Astrocyte (in vitro differentiated cells and primary cell): Measurements from ENCODE around the gene ATXN7L1. TPM values are rescaled to one million over a fixed set of nuclear protein-coding genes. Genes with fewer than 3 reads are reported as not detected.

Source experiments
- DNase-seq: peaks from one replicate; pipeline ENCODE4 v3.0.0-alpha.2; 2010; ENCODE audit warnings: low read depth
- FAIRE-seq: peaks from 2 replicates; lab custom pipeline; 2011; peaks lifted over from hg19 to GRCh38; lab: Jason Lieb, UNC
- H2AFZ ChIP-seq: 2 replicates; pipeline ENCODE4 v1.6.0; 2012; ENCODE audit warnings: low read depth, low read length, inconsistent platforms
- H3K27ac ChIP-seq: 2 replicates; pipeline ENCODE4 v1.5.1; 2011; ENCODE audit warnings: low read depth, low read length, inconsistent platforms
- H3K27me3 ChIP-seq: 2 replicates; pipeline ENCODE4 v1.6.0; 2011; ENCODE audit warnings: low read length, inconsistent platforms; ENCODE audit not compliant: insufficient read depth
- H3K36me3 ChIP-seq: 2 replicates; pipeline ENCODE4 v1.5.1; 2011; ENCODE audit warnings: low read length, inconsistent platforms; ENCODE audit not compliant: insufficient read depth
- H3K4me1 ChIP-seq: 2 replicates; pipeline ENCODE4 v1.5.1; 2011; ENCODE audit warnings: low read length, inconsistent platforms; ENCODE audit not compliant: insufficient read depth
- H3K4me2 ChIP-seq: 2 replicates; pipeline ENCODE4 v1.6.0; 2012; ENCODE audit warnings: low read length, inconsistent platforms
- H3K4me3 ChIP-seq: 2 replicates; pipeline ENCODE4 v1.5.1; 2011; ENCODE audit warnings: low read depth, mild to moderate bottlenecking, low read length, inconsistent platforms; ENCODE audit not compliant: insufficient read depth
- H3K79me2 ChIP-seq: 2 replicates; pipeline ENCODE4 v1.6.0; 2012; ENCODE audit warnings: mild to moderate bottlenecking, low read length, inconsistent platforms; ENCODE audit not compliant: insufficient read depth
- H3K9ac ChIP-seq: 2 replicates; pipeline ENCODE4 v1.6.0; 2012; ENCODE audit warnings: mild to moderate bottlenecking, low read length, inconsistent platforms
- H3K9me3 ChIP-seq: 2 replicates; pipeline ENCODE4 v1.5.1; 2012; ENCODE audit warnings: low read depth, mild to moderate bottlenecking, low read length, inconsistent platforms; ENCODE audit not compliant: insufficient read depth
- H4K20me1 ChIP-seq: 2 replicates; pipeline ENCODE4 v1.6.0; 2012; ENCODE audit warnings: low read length, inconsistent platforms; ENCODE audit not compliant: insufficient read depth
- H3K27ac Mint-ChIP-seq: one replicate; pipeline ENCODE4 v1.8.0; 2021; ENCODE audit warnings: mild to moderate bottlenecking, mixed read lengths; ENCODE audit not compliant: unreplicated experiment
- H3K27me3 Mint-ChIP-seq: one replicate; pipeline ENCODE4 v1.8.0; 2021; ENCODE audit warnings: low read depth, mixed read lengths; ENCODE audit not compliant: unreplicated experiment
- H3K36me3 Mint-ChIP-seq: one replicate; pipeline ENCODE4 v1.8.0; 2021; ENCODE audit warnings: low read depth, mixed read lengths; ENCODE audit not compliant: unreplicated experiment
- H3K4me1 Mint-ChIP-seq: one replicate; pipeline ENCODE4 v1.8.0; 2021; ENCODE audit warnings: low read depth, mixed read lengths; ENCODE audit not compliant: unreplicated experiment
- H3K4me3 Mint-ChIP-seq: one replicate; pipeline ENCODE4 v1.8.0; 2021; ENCODE audit warnings: mild to moderate bottlenecking, moderate library complexity, mixed read lengths; ENCODE audit not compliant: unreplicated experiment
- H3K9me3 Mint-ChIP-seq: one replicate; pipeline ENCODE4 v1.8.0; 2021; ENCODE audit warnings: mild to moderate bottlenecking, mixed read lengths; ENCODE audit not compliant: unreplicated experiment
- CTCF ChIP-seq: IDR thresholded peaks from 2 replicates; pipeline ENCODE4 v1.5.1; 2011; ENCODE audit warnings: low read depth, mild to moderate bottlenecking, inconsistent platforms, low read length, moderate library complexity; ENCODE audit not compliant: insufficient read depth
- EZH2 ChIP-seq: IDR thresholded peaks from 2 replicates; pipeline ENCODE4 v1.6.1; 2012; ENCODE audit warnings: mild to moderate bottlenecking, low read length, inconsistent platforms; ENCODE audit not compliant: insufficient read depth
- total RNA-seq: library from RNA; stranded (reverse); gene quantifications from 2 replicates; pipeline ENCODE4 v1.2.1, GENCODE V29; 2021

Gene ATXN7L1
- total RNA-seq, 1 donor from 2014 or later, result 7.6 TPM

DNA sequence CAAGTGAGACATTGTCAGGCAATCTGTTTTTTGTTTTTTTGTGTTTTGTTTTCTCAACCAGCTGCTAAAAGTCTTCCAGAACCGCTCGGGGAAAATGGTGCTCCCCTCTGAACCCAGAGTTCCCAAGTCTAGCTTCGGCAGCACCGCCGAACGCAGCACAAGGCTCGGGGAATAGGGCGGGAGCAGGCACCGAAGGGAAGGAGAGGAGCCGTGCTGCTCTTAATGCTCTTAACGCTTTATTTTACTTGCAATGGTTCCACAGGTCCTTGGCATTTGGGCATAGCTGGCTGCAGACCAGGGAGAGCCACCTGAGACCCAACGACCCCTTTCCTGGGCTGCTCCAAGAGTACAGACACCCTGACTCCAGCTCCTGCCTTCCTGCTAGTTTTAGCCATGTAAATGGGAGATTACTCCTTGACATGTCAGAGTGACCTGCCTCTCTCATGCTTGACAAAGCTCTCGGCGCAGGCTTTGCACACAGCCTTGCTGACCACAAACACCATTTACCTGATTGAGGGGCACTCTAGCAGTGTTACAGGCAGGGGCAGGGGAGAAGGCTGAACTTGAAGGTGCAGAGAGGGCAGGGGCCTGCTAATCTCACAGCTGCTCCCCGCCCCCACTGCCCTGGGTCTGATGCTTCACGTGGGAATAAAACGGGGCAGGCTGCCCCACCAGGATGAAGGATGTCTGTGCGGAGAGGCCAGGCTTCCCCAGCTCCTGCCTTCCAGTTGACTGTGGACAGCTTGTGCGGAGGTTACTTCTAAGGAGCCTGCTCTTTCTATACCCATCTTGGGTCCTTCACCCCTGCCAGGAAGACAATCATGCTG, 236.5 kb downstream of the ATXN7L1 start:
- Histone ChIP-seq H3K4me3 (no peak overlapping the region), H3K27me3 (peaks cover 4% of the 10 kb centered on the region), H3K36me3 (peaks cover 4% of the 10 kb centered on the region), H3K27ac (no peak overlapping the region), H2AFZ (no peak overlapping the region), H3K9ac (no peak overlapping the region), H3K4me2 (no peak overlapping the region), H4K20me1 (peaks cover 6% of the 10 kb centered on the region), H3K79me2 (no peaks in the 10 kb centered on the region), H3K4me1 (peaks cover 4% of the 10 kb centered on the region), H3K9me3 (no peaks in the 10 kb centered on the region)
- FAIRE-seq (no peak), DNase-seq (no peak)
- no peak overlapping the region for H3K27ac Mint-ChIP-seq
- H3K4me3 Mint-ChIP-seq, result no peak overlapping the region
- H3K36me3 Mint-ChIP-seq, result peaks cover 10% of the 10 kb centered on the region
- no peaks in the 10 kb centered on the region for H3K27me3 Mint-ChIP-seq
- TF ChIP-seq CTCF, result no peak
- TF ChIP-seq EZH2, result no peak
- H3K4me1 Mint-ChIP-seq, result peaks cover 17% of the 10 kb centered on the region
- H3K9me3 Mint-ChIP-seq, result no peaks in the 10 kb centered on the region

DNA sequence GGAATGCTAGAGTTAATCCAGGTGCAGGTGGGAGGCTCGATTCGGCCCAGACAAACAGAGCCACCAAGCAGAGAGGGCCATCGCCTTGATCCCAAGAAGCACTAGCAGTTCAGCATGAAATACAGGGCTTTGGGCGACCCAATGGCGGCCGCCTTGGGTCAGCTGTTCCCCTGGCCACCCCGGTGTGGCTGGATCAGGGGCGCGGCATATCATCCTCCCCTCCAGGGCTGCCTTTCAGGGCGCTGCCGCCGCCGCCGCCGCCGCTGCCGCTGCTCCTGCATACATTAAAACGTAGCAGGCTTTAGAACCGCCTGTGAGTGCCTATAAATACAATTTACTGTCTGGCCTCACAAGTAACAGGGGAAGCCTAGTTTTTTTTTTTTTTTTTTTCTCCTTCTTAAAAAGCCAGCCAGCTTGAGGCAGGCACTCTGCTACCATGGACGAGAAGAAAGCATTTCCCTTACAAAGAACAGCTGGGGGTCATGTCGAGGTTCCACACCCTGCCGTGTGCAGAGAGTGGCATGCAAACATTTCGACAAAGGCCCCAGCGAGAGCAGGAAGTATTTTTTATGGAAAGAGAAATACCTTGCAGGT, 237.4 kb downstream of the ATXN7L1 start:
- Histone ChIP-seq H3K27ac (no peak overlapping the region), H3K9me3 (no peaks in the 10 kb centered on the region), H3K4me2 (no peak overlapping the region), H3K79me2 (no peaks in the 10 kb centered on the region), H3K4me3 (no peak overlapping the region), H3K9ac (no peak overlapping the region), H3K27me3 (no peaks in the 10 kb centered on the region), H3K36me3 (peaks cover 4% of the 10 kb centered on the region), H4K20me1 (peaks cover 3% of the 10 kb centered on the region), H2AFZ (no peak overlapping the region), H3K4me1 (peaks cover 4% of the 10 kb centered on the region)
- no peaks in the 10 kb centered on the region for H3K27me3 Mint-ChIP-seq
- peaks cover 17% of the 10 kb centered on the region for H3K4me1 Mint-ChIP-seq
- H3K36me3 Mint-ChIP-seq, result peaks cover 10% of the 10 kb centered on the region
- H3K27ac Mint-ChIP-seq, result no peak overlapping the region
- no peak for DNase-seq
- TF ChIP-seq EZH2, result no peak
- no peak for TF ChIP-seq CTCF
- no peaks in the 10 kb centered on the region for H3K9me3 Mint-ChIP-seq
- peak overlapping the region; percentile 74 for H3K4me3 Mint-ChIP-seq
- FAIRE-seq, result no peak

GRCh38 chr7:105638334-105638733, 238.1 kb downstream of the ATXN7L1 start:
- DNase-seq, result no peak
- H3K9me3 Mint-ChIP-seq, result no peaks in the 10 kb centered on the region
- peaks cover 10% of the 10 kb centered on the region for H3K36me3 Mint-ChIP-seq
- no peak overlapping the region for H3K27ac Mint-ChIP-seq
- Histone ChIP-seq H3K27me3 (no peaks in the 10 kb centered on the region), H3K4me3 (no peak overlapping the region), H3K79me2 (no peaks in the 10 kb centered on the region), H3K27ac (no peak overlapping the region), H3K36me3 (peaks cover 4% of the 10 kb centered on the region), H3K9ac (no peak overlapping the region), H2AFZ (no peak overlapping the region), H4K20me1 (no peaks in the 10 kb centered on the region), H3K4me2 (no peak overlapping the region), H3K9me3 (no peaks in the 10 kb centered on the region), H3K4me1 (peaks cover 1% of the 10 kb centered on the region)
- no peak for TF ChIP-seq CTCF
- no peak for TF ChIP-seq EZH2
- peak overlapping the region; percentile 37 for H3K4me3 Mint-ChIP-seq
- no peak for FAIRE-seq
- no peaks in the 10 kb centered on the region for H3K27me3 Mint-ChIP-seq
- H3K4me1 Mint-ChIP-seq, result peaks cover 14% of the 10 kb centered on the region
